Pancreas (tissue), 10 donors: Measurements from ENCODE around the gene FBL. TPM values are rescaled to one million over a fixed set of nuclear protein-coding genes. Genes with fewer than 3 reads are reported as not detected.
A peak's percentile ranks its signal among the peaks of the same experiment; 100 is the strongest.

Experiments
- ATAC-seq, 4 donors: fragments of 200-7000 bp; cut with Tn5 transposase; one replicate each; pipeline versions ENCODE4 v1.8.0 to v1.9.1; 2020; ENCODE audit warnings: mild to moderate bottlenecking in 4 of 4, moderate library complexity in 4 of 4
- DNase-seq, 6 donors: peaks; one replicate each; pipeline ENCODE4 v3.0.0-alpha.2; 2020
- FAIRE-seq: peaks from 2 replicates; lab custom pipeline; 2012; peaks lifted over from hg19 to GRCh38; lab: Jason Lieb, UNC
- H3K27ac ChIP-seq, 4 donors: fragments of 200-600 bp; sonication (generic); 1 replicate in 3 of 4; 2 replicates in 1 of 4; pipeline versions ENCODE4 v1.5.0 to v1.8.0; 2020
- H3K27me3 ChIP-seq, 4 donors: fragments of 200-600 bp; one replicate each; pipeline ENCODE4 v1.8.0; 2021
- H3K36me3 ChIP-seq, 3 donors: fragments of 200-600 bp; sonication (generic) in 1 of 3; one replicate each; pipeline versions ENCODE4 v1.5.0 to v1.8.0; 2020 to 2021
- H3K4me1 ChIP-seq, 3 donors: fragments of 200-600 bp; one replicate each; pipeline ENCODE4 v1.8.0; 2021
- H3K4me3 ChIP-seq, 4 donors: fragments of 200-600 bp; sonication (generic) in 2 of 4; one replicate each; pipeline versions ENCODE4 v1.5.0 to v1.8.0; 2020 to 2021
- H3K9me3 ChIP-seq, 4 donors: fragments of 200-600 bp; one replicate each; pipeline ENCODE4 v1.8.0; 2021
- CTCF ChIP-seq, 4 donors: fragments of 200-600 bp; sonication (generic) in 3 of 4; IDR thresholded peaks; one replicate each; pipeline versions ENCODE4 v1.5.0 to v1.8.0; 2021; ENCODE audit warnings: antibody characterized with exemption in 4 of 4
- WGBS, 2 donors: extraction: QIAGEN DNeasy Blood & Tissue Kit; methylation state at CpG; one replicate each; pipeline ENCODE4 v1.1.7; 2013; 5-methylcytosine and 5-hydroxymethylcytosine counted together
- intact Hi-C, 3 donors: fragments of 100-400 bp; cut with DNase I; formaldehyde crosslinking; loops; one replicate each; pipeline versions ENCODE4 v1.11.1 to v1.14.2; 2022
- polyA plus RNA-seq, 2 donors: library from polyadenylated mRNA; stranded (reverse); fragments of 200-250 nt; gene quantifications; one replicate each; pipeline ENCODE4 v1.2.3, GENCODE V29; 2013
- total RNA-seq, 6 donors: library from RNA; stranded (reverse); fragmentation: NEBNext Ultra II Directional in 4 of 6; extraction: Animal tissue kit (Norgen Biotek cat#: 25700) in 4 of 6; gene quantifications; one replicate each; pipeline versions ENCODE4 v1.2.1 to v1.2.4, GENCODE V29; 2021 to 2023
- donor health status: healthy with polysubstance abuse.
- donor health status: DM: no; HTN: no; CAD: no; lungs with moderate emphysema.
- donor health status: DM: no; HTN: no; CAD: no.
- donor health status: control.
- donor health status: control.
- donor health status: Bipolar disorder and iron deficiency.
- donor health status: DM: yes; HTN: yes; CAD: no.
- donor health status: DM: no; HTN: no; CAD: no.
- donor health status: DM: no; HTN: no; CAD: no.
- donor health status: DM: yes; HTN: yes; CAD: no.

FBL gene
- total and polyA plus RNA-seq, 8 donors, result 86.4 to 166 (median 109) TPM

GRCh38 chr19:39833160-39833463 lies 13.1 kb downstream of the FBL start:
- H3K4me1 ChIP-seq, result peaks cover 9 to 14% (median 10%) of the 10 kb centered on the region in 3 donors
- H3K4me3 ChIP-seq, result peak overlapping the region; percentile 68 to 98 (median 95)
- peak overlapping the region; percentile 75 to 89 (median 81) for H3K27ac ChIP-seq
- H3K36me3 ChIP-seq, result peaks cover 4 to 50% (median 38%) of the 10 kb centered on the region in 3 donors
- no peak for TF ChIP-seq CTCF (IDR thresholded peaks at IDR 0.05)
- FAIRE-seq (no peak), ATAC-seq (peak in 1 of 4 donors; percentile 39), DNase-seq (no peak)
- no peaks in the 10 kb centered on the region for H3K9me3 ChIP-seq
- intact Hi-C loops, result no loop called here
- 0 to 1% methylated on average over 20 to 24 of the region's 24 CpGs for WGBS, 2 donors
- H3K27me3 ChIP-seq, result no peaks in the 10 kb centered on the region

DNA sequence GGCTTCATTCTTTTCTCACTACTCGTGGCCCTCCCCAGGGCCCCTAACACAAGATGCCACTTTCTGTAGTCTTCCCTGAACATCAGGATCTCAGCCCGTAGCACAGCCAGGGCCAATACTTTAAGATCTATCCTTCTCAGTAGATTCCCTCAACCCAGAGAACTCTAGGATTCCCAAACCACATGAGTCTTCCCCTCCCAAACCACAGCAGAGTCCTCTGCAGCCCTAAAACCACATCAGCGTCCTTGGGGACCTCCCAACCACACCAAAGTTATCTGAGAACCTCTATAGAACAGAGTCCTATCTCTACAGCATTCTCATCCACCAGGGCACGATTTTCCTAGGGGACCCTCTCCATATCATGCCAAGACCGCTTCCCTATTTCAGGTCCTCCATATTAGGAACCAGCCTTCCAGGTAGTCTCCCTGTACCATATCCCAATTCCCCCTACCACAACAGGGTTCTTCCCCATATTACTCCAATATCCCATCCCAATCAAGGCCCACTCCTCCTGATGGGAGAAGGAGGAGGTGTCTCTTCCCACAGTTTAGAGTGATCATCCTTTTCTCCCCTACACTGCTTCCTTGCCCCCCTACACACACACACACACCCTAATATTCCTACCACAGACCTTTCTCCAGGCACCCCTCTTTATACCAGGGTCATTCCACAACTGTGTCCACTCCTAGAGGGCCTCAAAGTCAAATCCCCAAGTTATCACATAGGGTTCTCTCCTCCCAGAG lies 13.7 kb downstream of the FBL start:
- H3K36me3 ChIP-seq, result peaks cover 4 to 45% (median 37%) of the 10 kb centered on the region in 3 donors
- FAIRE-seq, result no peak
- 56 to 62% methylated on average over 5 of the region's 5 CpGs for WGBS, 2 donors

GRCh38 chr19:39831679-39832078 lies 14.5 kb downstream of the FBL start:
- DNase-seq (no peak), ATAC-seq (no peak), FAIRE-seq (no peak)
- TF ChIP-seq CTCF (IDR thresholded peaks at IDR 0.05), result no peak
- Histone ChIP-seq H3K27ac (no peak overlapping the region), H3K4me1 (peaks cover 9 to 14% (median 10%) of the 10 kb centered on the region in 3 donors), H3K36me3 (peaks cover 4 to 40% (median 29%) of the 10 kb centered on the region in 3 donors), H3K27me3 (no peaks in the 10 kb centered on the region), H3K9me3 (no peaks in the 10 kb centered on the region), H3K4me3 (no peak overlapping the region)
- intact Hi-C loops, result no loop called here
- 87 to 92% methylated on average over 16 of the region's 16 CpGs for WGBS, 2 donors

More for the DNA sequence above, 13.7 kb downstream of the FBL start:
- Histone ChIP-seq H3K4me1 (peaks cover 9 to 14% (median 10%) of the 10 kb centered on the region in 3 donors), H3K4me3 (peak overlapping the region; percentile 68 to 98 (median 95)), H3K9me3 (no peaks in the 10 kb centered on the region), H3K27me3 (no peaks in the 10 kb centered on the region), H3K27ac (peak overlapping the region in 3 of 4 donors; percentile 75 to 89 (median 83))
- DNase-seq (no peak), ATAC-seq (no peak)
- no peak for TF ChIP-seq CTCF (IDR thresholded peaks at IDR 0.05)
- intact Hi-C loops, result no loop called here

DNA sequence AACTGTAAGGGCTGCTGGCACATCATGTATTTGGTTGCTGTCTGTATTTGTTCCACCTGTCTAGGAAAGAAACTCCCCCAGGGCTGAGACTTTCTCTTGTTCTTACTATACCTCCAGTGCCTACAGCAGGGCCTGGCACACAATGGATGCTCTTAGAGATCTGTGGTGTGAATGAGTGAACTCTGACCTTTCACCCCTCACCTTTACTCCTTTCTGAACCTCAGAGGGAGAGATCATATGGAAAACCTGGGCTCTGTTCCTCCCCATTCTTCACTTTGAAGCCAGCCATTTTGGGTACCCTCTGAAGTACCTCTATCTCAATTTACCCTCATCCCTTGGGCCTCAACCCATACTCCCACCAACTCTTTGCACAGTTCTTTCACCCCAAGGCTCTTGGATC lies 15.3 kb downstream of the FBL start:
- Histone ChIP-seq H3K4me1 (peaks cover 9 to 14% (median 10%) of the 10 kb centered on the region in 3 donors), H3K36me3 (peaks cover 0 to 40% (median 22%) of the 10 kb centered on the region in 3 donors), H3K27me3 (no peaks in the 10 kb centered on the region), H3K9me3 (no peaks in the 10 kb centered on the region), H3K4me3 (no peak overlapping the region), H3K27ac (no peak overlapping the region)
- DNase-seq, result no peak
- ATAC-seq, result no peak
- no peak for TF ChIP-seq CTCF (IDR thresholded peaks at IDR 0.05)
- intact Hi-C loops, result no loop called here
- no peak for FAIRE-seq

GRCh38 chr19:39830406-39830805 lies 15.8 kb downstream of the FBL start:
- Histone ChIP-seq H3K4me1 (peaks cover 9 to 14% (median 10%) of the 10 kb centered on the region in 3 donors), H3K36me3 (peaks cover 0 to 38% (median 19%) of the 10 kb centered on the region in 3 donors), H3K9me3 (no peaks in the 10 kb centered on the region), H3K27me3 (no peaks in the 10 kb centered on the region), H3K4me3 (no peak overlapping the region), H3K27ac (no peak overlapping the region)
- 95% methylated on average over 17 to 18 of the region's 18 CpGs for WGBS, 2 donors
- ATAC-seq (no peak), FAIRE-seq (no peak), DNase-seq (peak in 1 of 6 donors; percentile 73)
- TF ChIP-seq CTCF (IDR thresholded peaks at IDR 0.05), result no peak
- intact Hi-C loops, result no loop called here
